Measurements from ENCODE around the gene DCT. TPM values are rescaled to one million over a fixed set of nuclear protein-coding genes. Genes with fewer than 3 reads are reported as not detected.

DCT gene
- total and polyA plus RNA-seq, 2 of the 8 experiments (the other 6 are each of a cell fraction or from before 2014, with no cell fraction given): 0.02 TPM; not detected in 1

DNA sequence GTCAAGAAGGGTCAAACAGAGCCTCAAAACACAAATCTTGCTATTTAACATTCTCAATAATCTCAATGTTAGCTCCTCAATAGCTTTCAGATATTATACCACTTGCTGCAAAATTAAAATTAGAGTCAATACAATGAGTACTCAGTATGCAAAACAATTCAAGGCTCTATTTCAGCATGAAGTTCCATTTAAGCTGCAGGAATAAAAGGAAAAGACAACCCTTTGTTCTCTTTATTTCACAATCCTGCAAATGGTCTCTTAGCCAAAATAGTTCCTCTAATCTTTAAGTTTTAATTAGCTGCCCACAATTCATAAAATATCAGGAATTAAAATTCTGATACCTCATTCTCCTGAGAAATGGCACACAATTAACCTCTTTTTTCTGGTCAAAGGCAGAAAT, 40.5 kb upstream of the DCT start:
- ChIA-PET POLR2A (ENCODE audit: partially characterized antibody) (no interaction called here), CTCF (ENCODE audit: partially characterized antibody) (no interaction called here)
- Histone ChIP-seq H3K23ac (ENCODE audit: insufficient read length) (no peak overlapping the region), H3K36me3 (ENCODE audit: control insufficient read depth in 2 of 4, insufficient read depth in 4 of 4, low read length in 3 of 4) (no peaks in the 10 kb centered on the region), H3K9me3 (ENCODE audit: insufficient read depth in 2 of 2, low read depth in 1 of 2, low read length in 1 of 2) (0 out of 4 replicates have a peak, but pooled peaks cover 0 to 3% of the 10 kb centered on the region in 2 experiments), H2AFZ (ENCODE audit: low read length) (no peak overlapping the region), H3K4ac (replicated peaks; ENCODE audit: insufficient read length, low read depth, low read length) (no peak overlapping the region), H2BK120ac (replicated peaks; ENCODE audit: low read depth, low read length) (no peak overlapping the region), H3K79me1 (ENCODE audit: low read depth, low read length) (no peaks in the 10 kb centered on the region), H4K20me1 (replicated peaks in 1 of 2; ENCODE audit: control insufficient read depth in 1 of 2, insufficient read depth in 2 of 2, low read length in 2 of 2) (no peaks in the 10 kb centered on the region), H2BK12ac (ENCODE audit: low read depth, low read length) (no peak overlapping the region), H3K4me3 (ENCODE audit: extremely low read depth in 1 of 4, insufficient read depth in 2 of 4, low read depth in 3 of 4, low read length in 4 of 4) (no peak overlapping the region), H3K4me1 (replicated peaks in 1 of 4; ENCODE audit: control insufficient read depth in 3 of 4, insufficient read depth in 4 of 4, low read length in 3 of 4) (no peaks in the 10 kb centered on the region), H3K27ac (ENCODE audit: low read depth, low read length) (no peak overlapping the region), H3K56ac (replicated peaks; ENCODE audit: insufficient read length, low read depth, low read length) (no peak overlapping the region), H3K79me2 (ENCODE audit: control insufficient read depth in 1 of 2, insufficient read depth in 2 of 2, low read length in 2 of 2) (no peaks in the 10 kb centered on the region), H2AK5ac (ENCODE audit: low read depth, low read length) (no peak overlapping the region), H4K5ac (ENCODE audit: insufficient read length, low read depth, low read length) (no peak overlapping the region), H3K27me3 (replicated peaks in 1 of 4; ENCODE audit: control insufficient read depth in 3 of 4, extremely low read depth in 1 of 4, insufficient read depth in 3 of 4, low read length in 3 of 4) (no peaks in the 10 kb centered on the region), H3K18ac (ENCODE audit: extremely low read depth, low read length) (no peak overlapping the region), H3K4me2 (ENCODE audit: insufficient read depth in 1 of 2, low read depth in 2 of 2, low read length in 2 of 2) (no peak overlapping the region), H4K91ac (replicated peaks; ENCODE audit: insufficient read length, low read length) (no peak overlapping the region), H3K23me2 (ENCODE audit: low read depth, low read length) (no peaks in the 10 kb centered on the region), H2BK15ac (ENCODE audit: low read length) (no peak overlapping the region), H3K14ac (ENCODE audit: insufficient read length) (no peak overlapping the region), H3K9ac (replicated peaks in 1 of 4; ENCODE audit: extremely low read depth in 1 of 4, low read depth in 3 of 4, low read length in 3 of 4) (no peak overlapping the region), H2BK5ac (ENCODE audit: low read depth, low read length) (no peak overlapping the region), H2BK20ac (ENCODE audit: low read length) (no peak overlapping the region), H4K8ac (ENCODE audit: extremely low read depth, insufficient read depth, low read length) (no peak overlapping the region)
- no peak for DNase-seq (ENCODE audit: low read depth in 1 of 2, low spot score in 2 of 2)
- TF ChIP-seq CBX8 (IDR thresholded peaks at IDR 0.05; ENCODE audit: borderline replicate concordance, low read depth, low read length): no peak
- FAIRE-seq: no peak

Data from H1 (cell line).